ENCODE results near the gene ATP9B.

The ATP9B gene

GRCh38 chr18:79402209-79402576 is 333.0 kb downstream of the ATP9B start:
- DNase-seq: no peak

GRCh38 chr18:79402977-79403722 is 334.0 kb downstream of the ATP9B start:
- no peak for DNase-seq

GRCh38 chr18:79403723-79404566 is 334.8 kb downstream of the ATP9B start:
- peak in 1 of 2 experiments; percentile 50 for DNase-seq

- no peak for DNase-seq
Observed at GRCh38 chr18:79404567-79404910, 335.3 kb downstream of the ATP9B start.

GRCh38 chr18:79405019-79405780 is 336.0 kb downstream of the ATP9B start:
- peak in 1 of 2 experiments; percentile 16 for DNase-seq

GRCh38 chr18:79405781-79406575 is 336.8 kb downstream of the ATP9B start:
- DNase-seq: no peak

GRCh38 chr18:79406708-79407107 is 337.5 kb downstream of the ATP9B start:
- no peak for DNase-seq

GRCh38 chr18:79409313-79409712 is 340.1 kb downstream of the ATP9B start:
- DNase-seq: no peak

- no peak for DNase-seq
Observed at GRCh38 chr18:79410171-79410641, 341.0 kb downstream of the ATP9B start.

- no peak for DNase-seq
Observed at GRCh38 chr18:79410731-79411613, 341.8 kb downstream of the ATP9B start.

- DNase-seq: peak; percentile 33 to 48
Observed at GRCh38 chr18:79411614-79412526, 342.7 kb downstream of the ATP9B start.

- DNase-seq: no peak
Observed at GRCh38 chr18:79413025-79413424, 343.8 kb downstream of the ATP9B start.

- DNase-seq: no peak
Observed at GRCh38 chr18:79413426-79413825, 344.2 kb downstream of the ATP9B start.

- DNase-seq: no peak
Observed at GRCh38 chr18:79413901-79414300, 344.7 kb downstream of the ATP9B start.

- DNase-seq: no peak
Observed at GRCh38 chr18:79416022-79416676, 347.0 kb downstream of the ATP9B start.

GRCh38 chr18:79416677-79417052 is 347.5 kb downstream of the ATP9B start:
- DNase-seq: no peak

GRCh38 chr18:79418236-79418635 is 349.0 kb downstream of the ATP9B start:
- no peak for DNase-seq

- DNase-seq: no peak
Observed at GRCh38 chr18:79418642-79419041, 349.4 kb downstream of the ATP9B start.

- no peak for DNase-seq
Observed at GRCh38 chr18:79420033-79420745, 351.0 kb downstream of the ATP9B start.
